HCT116 (cell line): ENCODE data around the gene KANK2. TPM values are rescaled to one million over a fixed set of nuclear protein-coding genes. Genes with fewer than 3 reads are reported as not detected.

ENCODE experiments used
- ATAC-seq: fragments of 200-7000 bp; cut with Tn5 transposase; 2 replicates; pipeline ENCODE4 v1.9.1; 2020; ENCODE audit warnings: mild to moderate bottlenecking, moderate library complexity
- BruUV-seq: library from RNA; stranded (reverse); fragments of 400-500 nt; replicated peaks from 2 replicates; lab custom pipeline; 2021; lab: Mats Ljungman, UMichigan
- CTCF ChIA-PET: fragments of 300-600 bp; sonication (Branson Sonifier 250); formaldehyde crosslinking; loops from one replicate; lab custom pipeline; 2021; ENCODE audit warnings: antibody characterized with exemption; lab: Charles Lee
- POLR2A ChIA-PET: fragments of 300-600, 350-600 bp; sonication (Branson Sonifier 250); formaldehyde crosslinking; loops from one replicate; lab custom pipeline; 2021; ENCODE audit warnings: antibody characterized with exemption; lab: Charles Lee
- RAD21 ChIA-PET, 2 experiments: fragments of 300-600 bp; sonication (Branson Sonifier 250); formaldehyde crosslinking; loops; one replicate each; lab custom pipeline; 2023; ENCODE audit warnings: low total read pairs in 2 of 2; ENCODE audit not compliant: uncharacterized antibody in 2 of 2, unreplicated experiment in 2 of 2, low non-redundant PET in 1 of 2; lab: Charles Lee
- DNase-seq: peaks from one replicate; pipeline ENCODE4 v3.0.0-alpha.2; 2010; ENCODE audit warnings: low read depth, low spot score
- H2AFZ ChIP-seq: fragments of 200-600 bp; shearing (Covaris generic), sonication (generic); 2 replicates; pipeline ENCODE4 v1.6.1; 2017; ENCODE audit warnings: low read depth, mixed run types, mixed read lengths, antibody characterized with exemption, low read length; ENCODE audit not compliant: poor library complexity, severe bottlenecking
- H3K27ac ChIP-seq: 2 replicates; pipeline ENCODE4 v1.5.1; 2012; ENCODE audit warnings: low read depth, low read length
- H3K27me3 ChIP-seq: fragments of 200-600 bp; sonication (generic); 2 replicates; pipeline ENCODE4 v1.6.1; 2016; ENCODE audit warnings: mixed run types, low read length, mixed read lengths; ENCODE audit not compliant: insufficient read depth
- H3K36me3 ChIP-seq, 2 experiments: fragments of 200-500 bp in 1 of 2; fragments of 200-600 bp in 1 of 2; sonication (Bioruptor generic) in 1 of 2; sonication (generic) in 1 of 2; 2 replicates each; pipeline versions ENCODE4 v1.5.1 to v1.6.1; 2014 to 2016; ENCODE audit warnings: low read length in 2 of 2, inconsistent platforms in 1 of 2, mixed read lengths in 1 of 2, mixed run types in 1 of 2; ENCODE audit not compliant: insufficient read depth in 2 of 2, control insufficient read depth in 1 of 2
- H3K4me1 ChIP-seq, 2 experiments: fragments of 200-600 bp in 1 of 2; sonication (generic) in 1 of 2; 2 replicates each; pipeline versions ENCODE4 v1.5.1 to v1.6.1; 2012 to 2017; ENCODE audit warnings: low read length in 2 of 2, inconsistent platforms in 1 of 2, mild to moderate bottlenecking in 1 of 2, mixed read lengths in 1 of 2, mixed run types in 1 of 2, moderate library complexity in 1 of 2; ENCODE audit not compliant: insufficient read depth in 2 of 2, control insufficient read depth in 1 of 2
- H3K4me2 ChIP-seq: fragments of 200-600 bp; sonication (generic); 2 replicates; pipeline ENCODE4 v1.6.1; 2017; ENCODE audit warnings: mixed run types, low read length, mixed read lengths
- H3K4me3 ChIP-seq, 2 experiments: fragments of 200-600 bp in 1 of 2; sonication (generic) in 1 of 2; replicated peaks in 1 of 2; 2 replicates each; pipeline ENCODE4 v1.5.1; 2011 to 2016; ENCODE audit warnings: low read length in 2 of 2, control low read depth in 1 of 2, low read depth in 1 of 2, mild to moderate bottlenecking in 1 of 2, mixed read lengths in 1 of 2, mixed run types in 1 of 2
- H3K79me2 ChIP-seq: fragments of 200-600 bp; sonication (generic); 2 replicates; pipeline ENCODE4 v1.6.1; 2017; ENCODE audit warnings: mild to moderate bottlenecking, mixed run types, low read length, moderate library complexity, mixed read lengths; ENCODE audit not compliant: insufficient read depth
- H3K9ac ChIP-seq: fragments of 200-600 bp; sonication (generic); 2 replicates; pipeline ENCODE4 v1.6.1; 2016; ENCODE audit warnings: low read length, mixed read lengths
- H3K9me2 ChIP-seq: fragments of 200-600 bp; sonication (generic), shearing (Covaris generic); 2 replicates; pipeline ENCODE4 v1.6.1; 2017; ENCODE audit warnings: mixed run types, mild to moderate bottlenecking, moderate library complexity; ENCODE audit not compliant: insufficient read depth
- H3K9me3 ChIP-seq, 2 experiments: fragments of 200-500 bp in 1 of 2; fragments of 200-600 bp in 1 of 2; sonication (Bioruptor generic) in 1 of 2; sonication (generic) in 1 of 2; 2 replicates each; pipeline ENCODE4 v1.6.1; 2014 to 2017; ENCODE audit warnings: low read length in 2 of 2, mixed read lengths in 2 of 2, inconsistent platforms in 1 of 2, low read depth in 1 of 2, mild to moderate bottlenecking in 1 of 2, mixed run types in 1 of 2, moderate library complexity in 1 of 2; ENCODE audit not compliant: control insufficient read depth in 1 of 2, insufficient read depth in 1 of 2
- H4K20me1 ChIP-seq: fragments of 200-600 bp; sonication (generic), shearing (Covaris generic); 2 replicates; pipeline ENCODE4 v1.6.1; 2017; ENCODE audit warnings: mixed run types, mild to moderate bottlenecking, moderate library complexity; ENCODE audit not compliant: insufficient read depth
- ATF3 ChIP-seq: IDR thresholded peaks from 2 replicates; pipeline ENCODE4 v1.6.1; 2012
- CBX3 ChIP-seq: IDR thresholded peaks from 2 replicates; pipeline ENCODE4 v1.6.1; 2012; ENCODE audit warnings: low read depth
- CEBPB ChIP-seq: IDR thresholded peaks from 2 replicates; pipeline ENCODE4 v1.6.1; 2012; ENCODE audit warnings: low read depth
- EGR1 ChIP-seq: IDR thresholded peaks from 2 replicates; pipeline ENCODE4 v1.6.1; 2012; ENCODE audit warnings: low read depth
- EZH2 ChIP-seq: fragments of 200-600 bp; sonication (generic); IDR thresholded peaks from 2 replicates; pipeline ENCODE4 v1.6.1; 2017; ENCODE audit warnings: antibody characterized with exemption, mixed run types
- POLR2A ChIP-seq: IDR thresholded peaks from 2 replicates; pipeline ENCODE4 v1.7.0; 2011; ENCODE audit warnings: borderline replicate concordance; ENCODE audit not compliant: insufficient read depth, insufficient read length; ENCODE audit errors: extremely low read depth
- POLR2AphosphoS5 ChIP-seq: IDR thresholded peaks from 2 replicates; pipeline ENCODE4 v1.6.1; 2011; ENCODE audit warnings: mild to moderate bottlenecking, low read depth, low read length, moderate library complexity
- RAD21 ChIP-seq: IDR thresholded peaks from 2 replicates; pipeline ENCODE4 v1.6.1; 2012; ENCODE audit warnings: low read depth, mild to moderate bottlenecking
- SP1 ChIP-seq: IDR thresholded peaks from 2 replicates; pipeline ENCODE4 v1.6.1; 2012; ENCODE audit warnings: low read depth
- TCF7L2 ChIP-seq: IDR thresholded peaks from 2 replicates; pipeline ENCODE4 v1.7.0; 2011; ENCODE audit warnings: borderline replicate concordance, inconsistent platforms; ENCODE audit not compliant: insufficient read depth, insufficient read length; ENCODE audit errors: extremely low read depth
- ZBTB33 ChIP-seq: IDR thresholded peaks from 2 replicates; pipeline ENCODE4 v1.6.1; 2011; ENCODE audit warnings: mild to moderate bottlenecking, low read length, moderate library complexity; ENCODE audit not compliant: insufficient replicate concordance; ENCODE audit errors: extremely low read depth
- ZFX ChIP-seq: fragments of 450-650 bp; IDR thresholded peaks from 2 replicates; pipeline ENCODE4 v1.6.1; 2017
- ZNF274 ChIP-seq: fragments of 200-500 bp; sonication (Bioruptor generic); IDR thresholded peaks from 2 replicates; pipeline ENCODE4 v1.6.1; 2014; ENCODE audit warnings: mild to moderate bottlenecking, low read depth, low read length, inconsistent platforms
- intact Hi-C: fragments of 100-400 bp; cut with micrococcal nuclease; formaldehyde crosslinking; loops from 2 replicates; pipeline ENCODE4 v1.10.0; 2022
- total RNA-seq: library from RNA; stranded (reverse); gene quantifications from one replicate; pipeline ENCODE4 v1.2.1, GENCODE V29; 2021; ENCODE audit not compliant: unreplicated experiment

KANK2 gene
- total RNA-seq, 1 experiment from 2014 or later: 43.6 TPM

GRCh38 chr19:11180346-11180745 lies 17.0 kb downstream of the KANK2 start:
- CTCF ChIA-PET: no interaction called here
- Histone ChIP-seq H3K36me3 (peaks cover 0 to 10% of the 10 kb centered on the region in 2 experiments; a peak in 2 of 4 replicates), H3K27me3 (no peaks in the 10 kb centered on the region), H4K20me1 (no peaks in the 10 kb centered on the region)
- TF ChIP-seq POLR2A: no peak
- TF ChIP-seq CBX3: no peak
- TF ChIP-seq TCF7L2: no peak
- no peak for TF ChIP-seq EZH2
- TF ChIP-seq POLR2AphosphoS5: no peak
- TF ChIP-seq ZFX: no peak
- TF ChIP-seq EGR1: no peak
- no peak for TF ChIP-seq ZNF274
- no peak for TF ChIP-seq CEBPB
- no peak for TF ChIP-seq SP1
- TF ChIP-seq RAD21: no peak
- no peak for TF ChIP-seq ATF3
- TF ChIP-seq ZBTB33: no peak
- TF ChIP-seq, all 23 proteins: peak for 0
- H3K9me3 ChIP-seq: no peaks in the 10 kb centered on the region
- H3K4me1 ChIP-seq: peaks cover 0 to 3% of the 10 kb centered on the region in 2 experiments; a peak in 1 of 4 replicates
- BruUV-seq: no TSS peak
- ChIA-PET POLR2A (no interaction called here), RAD21 (no interaction called here)
- H3K4me3 ChIP-seq: no peak overlapping the region
- ATAC-seq (no peak), DNase-seq (no peak)
- no peak overlapping the region for H3K4me2 ChIP-seq
- no peak overlapping the region for H3K9ac ChIP-seq
- no peaks in the 10 kb centered on the region for H3K9me2 ChIP-seq
- intact Hi-C loops: no loop called here
- H3K79me2 ChIP-seq: no peaks in the 10 kb centered on the region
- no peak overlapping the region for H2AFZ ChIP-seq
- no peak overlapping the region for H3K27ac ChIP-seq
